HG02943 (cell line): ENCODE results near the gene CLASP1.
"Not testable (repeated sequence)": the region's sequence is repeated elsewhere in the genome, so short reads cannot be mapped to it uniquely, and the experiment has no call there.

Experiments
- ATAC-seq: cut with Tn5 transposase; IDR thresholded peaks from one replicate; pipeline ENCODE4 v1.9.1; 2021; ENCODE audit warnings: mild to moderate bottlenecking, low read depth, moderate library complexity; ENCODE audit not compliant: unreplicated experiment

The CLASP1 gene

GRCh38 chr2:121303531-121304263 is 345.6 kb downstream of the CLASP1 start:
- ATAC-seq = no peak

DNA sequence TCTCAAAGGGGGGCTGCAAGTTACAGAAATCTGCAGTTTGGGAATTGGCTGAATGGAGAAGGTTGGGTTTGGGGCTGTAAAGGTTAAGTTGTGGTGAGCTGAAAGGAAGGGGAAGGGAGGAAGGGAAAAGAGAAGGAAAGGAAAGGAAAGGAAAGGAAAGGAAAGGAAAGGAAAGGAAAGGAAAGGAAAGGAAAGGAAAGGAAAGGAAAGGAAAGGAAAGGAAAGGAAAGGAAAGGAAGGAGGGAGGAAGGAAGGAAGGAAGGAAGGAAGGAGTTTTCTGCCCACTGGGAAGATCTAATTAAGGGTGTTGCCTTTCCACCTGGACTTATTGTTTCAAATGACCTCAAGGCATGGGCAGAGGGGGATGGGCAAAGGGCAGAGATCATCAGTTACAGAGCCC is 348.1 kb downstream of the CLASP1 start:
- not testable (repeated sequence) for ATAC-seq

DNA sequence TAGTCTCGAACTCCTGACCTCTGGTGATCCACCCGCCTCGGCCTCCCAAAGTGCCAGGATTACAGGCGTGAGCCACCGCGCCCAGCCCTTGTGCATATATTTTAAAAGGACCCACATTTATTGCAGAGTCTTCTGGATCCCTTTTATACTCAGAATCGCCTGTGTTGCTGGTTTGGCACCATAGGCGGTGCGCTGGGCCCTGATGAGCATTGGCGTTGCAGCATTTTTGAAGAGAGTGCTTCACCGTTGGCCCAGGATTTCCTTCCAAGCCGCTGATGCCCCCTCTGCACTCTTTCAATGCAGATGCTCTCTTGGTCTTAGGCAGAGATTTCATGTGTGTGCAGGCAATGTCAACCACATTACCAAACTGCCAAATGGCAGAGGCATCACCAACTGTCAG is 350.8 kb downstream of the CLASP1 start:
- ATAC-seq = no peak

GRCh38 chr2:121297866-121298265 is 351.4 kb downstream of the CLASP1 start:
- ATAC-seq = not testable (repeated sequence)

GRCh38 chr2:121297217-121297830 is 351.9 kb downstream of the CLASP1 start:
- no peak for ATAC-seq

GRCh38 chr2:121295911-121296650 is 353.2 kb downstream of the CLASP1 start:
- no peak for ATAC-seq

DNA sequence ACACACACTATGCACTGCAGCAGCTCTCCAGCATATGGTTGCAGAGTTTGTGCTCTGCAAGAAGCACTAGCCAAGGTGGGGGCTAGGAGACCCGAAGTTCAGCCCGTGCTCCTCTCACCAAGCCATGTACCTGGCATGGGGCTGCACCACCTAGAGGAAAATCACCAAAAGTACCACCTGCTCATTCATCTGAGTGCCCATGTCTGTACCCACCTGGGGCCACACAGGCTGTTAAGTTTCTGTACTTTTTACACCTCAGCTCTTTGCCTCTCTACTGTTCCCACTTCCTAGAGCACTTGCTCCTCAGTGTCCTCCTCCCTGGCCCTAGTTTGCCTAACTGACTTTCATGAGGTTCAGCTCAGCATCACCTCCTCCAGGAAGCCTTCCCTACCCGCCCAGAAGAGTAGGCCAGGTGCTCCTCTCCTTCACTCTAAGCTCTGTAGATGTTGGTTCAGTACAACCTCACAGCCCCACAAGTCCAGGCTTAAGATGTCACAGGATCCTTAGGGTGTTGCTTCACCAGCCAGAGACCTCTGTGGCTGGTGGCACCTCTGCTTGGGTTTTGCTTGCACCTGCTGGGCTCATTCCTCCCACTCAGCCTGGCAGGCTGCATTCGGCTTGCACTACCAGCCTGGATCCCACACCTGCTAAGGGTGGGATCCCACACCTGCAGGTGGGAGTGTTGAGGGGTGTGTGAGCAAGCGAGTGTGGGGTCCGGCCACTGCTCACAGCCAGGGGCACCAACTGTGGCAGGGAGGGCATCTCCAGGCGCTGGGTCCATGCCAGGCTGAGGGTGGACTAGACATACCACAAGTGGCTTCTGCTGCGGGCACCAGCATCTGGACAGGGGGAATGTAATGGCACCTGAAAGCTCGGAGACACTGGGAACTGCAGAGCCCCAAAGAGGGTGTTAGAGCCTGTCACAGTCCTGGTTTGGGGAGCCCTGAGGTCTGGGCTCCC is 354.1 kb downstream of the CLASP1 start:
- ATAC-seq = no peak

DNA sequence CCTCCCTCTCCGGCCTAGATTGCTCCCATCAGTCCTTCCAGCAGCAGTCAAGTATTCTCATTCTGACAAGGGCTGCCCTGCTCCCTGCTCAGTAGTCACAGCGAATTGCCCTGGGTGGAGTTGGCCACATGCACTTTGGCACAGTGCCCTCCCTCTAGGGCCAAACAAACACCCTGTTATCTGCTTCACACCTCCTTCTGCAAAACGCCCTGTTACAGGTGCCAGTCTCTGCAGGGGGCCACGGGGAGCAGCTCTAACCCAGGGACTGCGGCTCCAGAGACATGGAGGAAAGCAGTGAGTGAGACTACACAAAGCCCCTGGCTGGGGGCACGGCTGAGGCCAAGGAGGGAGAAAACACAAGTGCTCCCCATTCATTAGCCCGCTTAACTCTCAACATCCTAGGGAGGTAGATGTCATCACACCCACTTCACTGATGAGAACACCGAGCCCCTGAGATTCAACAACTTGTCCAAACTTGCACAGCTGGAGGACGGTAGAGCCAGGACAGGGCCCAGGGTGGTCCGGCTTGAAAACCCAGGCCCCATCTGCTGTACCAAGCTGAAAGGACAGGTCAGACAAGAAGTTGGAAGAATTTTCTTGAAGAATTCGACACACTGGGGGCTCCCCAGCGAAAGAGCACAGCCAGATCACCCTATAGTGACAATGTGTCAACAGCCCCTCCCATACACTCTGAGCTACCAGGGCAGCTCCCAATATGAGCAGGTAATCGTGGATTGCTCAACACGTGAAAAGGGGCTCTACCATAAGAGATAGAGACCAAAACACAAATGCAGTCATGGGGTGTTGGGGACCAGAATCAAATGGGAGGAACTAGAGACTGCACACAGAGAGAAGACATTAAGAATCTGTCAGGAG is 355.6 kb downstream of the CLASP1 start:
- ATAC-seq = no peak

DNA sequence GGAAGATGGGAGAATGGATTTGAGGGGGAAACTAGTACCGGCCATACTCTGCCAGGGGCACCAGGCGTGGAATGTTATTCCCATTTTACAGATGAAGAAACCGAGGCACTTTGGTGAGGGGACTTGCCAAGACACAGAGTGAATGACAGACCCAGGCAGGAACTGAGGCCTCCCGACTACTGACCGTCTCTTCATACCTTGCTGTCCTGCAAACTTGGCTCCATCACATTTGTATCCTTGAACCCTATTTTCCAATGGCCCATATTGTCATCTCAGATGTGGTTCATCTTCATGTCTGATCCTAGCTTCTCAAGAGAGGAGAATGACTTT is 358.0 kb downstream of the CLASP1 start:
- ATAC-seq = no peak

DNA sequence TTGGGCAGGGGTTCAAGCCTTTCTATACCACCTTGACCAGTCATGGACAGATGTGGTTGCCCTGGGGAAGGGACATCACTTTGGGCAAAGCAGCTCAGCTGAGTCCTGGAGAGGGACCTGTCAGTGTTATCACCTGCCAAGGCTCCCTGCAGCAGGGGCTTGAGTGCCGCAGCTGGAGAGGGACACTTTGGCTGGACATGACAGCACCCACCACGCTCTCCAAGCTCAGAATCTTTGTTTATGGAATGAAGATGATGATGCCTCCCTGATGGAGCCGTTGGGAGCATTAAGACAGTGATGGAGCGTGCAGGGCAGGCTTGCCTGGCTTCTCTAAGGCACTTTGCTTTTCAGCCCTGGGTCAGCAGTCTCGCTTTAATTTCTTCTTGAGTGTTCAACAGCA is 360.0 kb downstream of the CLASP1 start:
- ATAC-seq = no peak

- ATAC-seq = no peak
Observed at GRCh38 chr2:121288454-121289231, 360.6 kb downstream of the CLASP1 start.

DNA sequence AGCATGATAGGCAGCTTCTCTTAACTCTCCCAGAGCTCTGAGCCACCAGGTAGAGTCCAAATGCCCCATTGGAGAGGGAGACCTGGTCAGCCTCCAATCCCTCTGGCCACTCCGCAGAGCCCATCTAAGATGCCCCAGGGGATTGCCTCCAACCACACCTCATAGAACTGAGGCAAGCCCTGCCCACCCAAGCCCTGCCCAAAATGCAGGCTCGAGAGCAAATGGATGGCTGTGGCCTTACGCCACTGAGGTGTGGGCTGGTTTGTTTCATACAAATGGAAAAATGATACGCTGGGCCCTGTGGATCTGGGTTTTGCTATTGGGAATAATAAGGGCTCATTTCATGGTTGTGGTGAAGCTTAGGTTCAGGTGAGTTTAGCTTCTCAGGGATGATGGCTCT is 361.3 kb downstream of the CLASP1 start:
- no peak for ATAC-seq
